ENCODE results near the gene JADE1. TPM values are rescaled to one million over a fixed set of nuclear protein-coding genes. Genes with fewer than 3 reads are reported as not detected.

JADE1 gene
- total and polyA plus RNA-seq, 9 of the 15 experiments (the other 6 are each of a cell fraction or from before 2014, with no cell fraction given) = 8.3 to 37.9 (median 24.4) TPM

- TF ChIP-seq, protein P1, sequence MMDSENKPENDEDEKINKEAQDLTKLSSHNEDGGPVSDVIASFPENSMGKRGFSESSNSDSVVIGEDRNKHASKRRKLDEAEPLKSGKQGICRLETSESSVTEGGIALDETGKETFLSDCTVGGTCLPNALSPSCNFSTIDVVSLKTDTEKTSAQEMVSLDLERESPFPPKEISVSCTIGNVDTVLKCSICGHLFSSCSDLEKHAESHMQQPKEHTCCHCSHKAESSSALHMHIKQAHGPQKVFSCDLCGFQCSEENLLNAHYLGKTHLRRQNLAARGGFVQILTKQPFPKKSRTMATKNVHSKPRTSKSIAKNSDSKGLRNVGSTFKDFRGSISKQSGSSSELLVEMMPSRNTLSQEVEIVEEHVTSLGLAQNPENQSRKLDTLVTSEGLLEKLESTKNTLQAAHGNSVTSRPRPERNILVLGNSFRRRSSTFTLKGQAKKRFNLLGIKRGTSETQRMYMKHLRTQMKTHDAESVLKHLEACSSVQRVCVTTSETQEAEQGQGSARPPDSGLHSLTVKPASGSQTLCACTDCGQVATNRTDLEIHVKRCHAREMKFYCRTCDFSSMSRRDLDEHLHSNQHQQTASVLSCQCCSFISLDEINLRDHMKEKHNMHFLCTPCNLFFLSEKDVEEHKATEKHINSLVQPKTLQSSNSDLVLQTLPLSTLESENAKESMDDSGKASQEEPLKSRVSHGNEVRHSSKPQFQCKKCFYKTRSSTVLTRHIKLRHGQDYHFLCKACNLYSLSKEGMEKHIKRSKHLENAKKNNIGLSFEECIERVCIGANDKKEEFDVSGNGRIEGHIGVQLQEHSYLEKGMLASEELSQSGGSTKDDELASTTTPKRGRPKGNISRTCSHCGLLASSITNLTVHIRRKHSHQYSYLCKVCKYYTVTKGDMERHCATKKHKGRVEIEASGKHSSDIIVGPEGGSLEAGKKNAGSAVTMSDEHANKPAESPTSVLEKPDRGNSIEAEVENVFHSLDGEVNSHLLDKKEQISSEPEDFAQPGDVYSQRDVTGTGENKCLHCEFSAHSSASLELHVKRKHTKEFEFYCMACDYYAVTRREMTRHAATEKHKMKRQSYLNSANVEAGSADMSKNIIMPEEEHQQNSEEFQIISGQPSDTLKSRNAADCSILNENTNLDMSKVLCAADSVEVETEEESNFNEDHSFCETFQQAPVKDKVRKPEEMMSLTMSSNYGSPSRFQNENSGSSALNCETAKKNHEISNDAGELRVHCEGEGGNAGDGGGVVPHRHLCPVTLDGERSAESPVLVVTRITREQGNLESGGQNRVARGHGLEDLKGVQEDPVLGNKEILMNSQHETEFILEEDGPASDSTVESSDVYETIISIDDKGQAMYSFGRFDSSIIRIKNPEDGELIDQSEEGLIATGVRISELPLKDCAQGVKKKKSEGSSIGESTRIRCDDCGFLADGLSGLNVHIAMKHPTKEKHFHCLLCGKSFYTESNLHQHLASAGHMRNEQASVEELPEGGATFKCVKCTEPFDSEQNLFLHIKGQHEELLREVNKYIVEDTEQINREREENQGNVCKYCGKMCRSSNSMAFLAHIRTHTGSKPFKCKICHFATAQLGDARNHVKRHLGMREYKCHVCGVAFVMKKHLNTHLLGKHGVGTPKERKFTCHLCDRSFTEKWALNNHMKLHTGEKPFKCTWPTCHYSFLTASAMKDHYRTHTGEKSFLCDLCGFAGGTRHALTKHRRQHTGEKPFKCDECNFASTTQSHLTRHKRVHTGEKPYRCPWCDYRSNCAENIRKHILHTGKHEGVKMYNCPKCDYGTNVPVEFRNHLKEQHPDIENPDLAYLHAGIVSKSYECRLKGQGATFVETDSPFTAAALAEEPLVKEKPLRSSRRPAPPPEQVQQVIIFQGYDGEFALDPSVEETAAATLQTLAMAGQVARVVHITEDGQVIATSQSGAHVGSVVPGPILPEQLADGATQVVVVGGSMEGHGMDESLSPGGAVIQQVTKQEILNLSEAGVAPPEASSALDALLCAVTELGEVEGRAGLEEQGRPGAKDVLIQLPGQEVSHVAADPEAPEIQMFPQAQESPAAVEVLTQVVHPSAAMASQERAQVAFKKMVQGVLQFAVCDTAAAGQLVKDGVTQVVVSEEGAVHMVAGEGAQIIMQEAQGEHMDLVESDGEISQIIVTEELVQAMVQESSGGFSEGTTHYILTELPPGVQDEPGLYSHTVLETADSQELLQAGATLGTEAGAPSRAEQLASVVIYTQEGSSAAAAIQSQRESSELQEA (IDR thresholded peaks at IDR 0.05; ENCODE audit: low read depth) = no peak
- TF ChIP-seq TARDBP (IDR thresholded peaks at IDR 0.05) (no peak), LCOR (CRISPR knock-in tag; IDR thresholded peaks at IDR 0.05) (0 out of 2 replicates have a peak, but pooled peaks have one; percentile 59), CREM (IDR thresholded peaks at IDR 0.05; ENCODE audit: low read depth) (0 out of 2 replicates have a peak, but pooled peaks have one; percentile 12), ZSCAN32 (CRISPR knock-in tag; IDR thresholded peaks at IDR 0.05) (no peak), ZNF444 (CRISPR knock-in tag; IDR thresholded peaks at IDR 0.05) (no peak)
- TF ChIP-seq, protein P2, sequence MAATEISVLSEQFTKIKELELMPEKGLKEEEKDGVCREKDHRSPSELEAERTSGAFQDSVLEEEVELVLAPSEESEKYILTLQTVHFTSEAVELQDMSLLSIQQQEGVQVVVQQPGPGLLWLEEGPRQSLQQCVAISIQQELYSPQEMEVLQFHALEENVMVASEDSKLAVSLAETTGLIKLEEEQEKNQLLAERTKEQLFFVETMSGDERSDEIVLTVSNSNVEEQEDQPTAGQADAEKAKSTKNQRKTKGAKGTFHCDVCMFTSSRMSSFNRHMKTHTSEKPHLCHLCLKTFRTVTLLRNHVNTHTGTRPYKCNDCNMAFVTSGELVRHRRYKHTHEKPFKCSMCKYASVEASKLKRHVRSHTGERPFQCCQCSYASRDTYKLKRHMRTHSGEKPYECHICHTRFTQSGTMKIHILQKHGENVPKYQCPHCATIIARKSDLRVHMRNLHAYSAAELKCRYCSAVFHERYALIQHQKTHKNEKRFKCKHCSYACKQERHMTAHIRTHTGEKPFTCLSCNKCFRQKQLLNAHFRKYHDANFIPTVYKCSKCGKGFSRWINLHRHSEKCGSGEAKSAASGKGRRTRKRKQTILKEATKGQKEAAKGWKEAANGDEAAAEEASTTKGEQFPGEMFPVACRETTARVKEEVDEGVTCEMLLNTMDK (IDR thresholded peaks at IDR 0.05; ENCODE audit: borderline replicate concordance, insufficient read depth, low read depth, low read length, poor library complexity, severe bottlenecking) = peak; percentile 64
- TF ChIP-seq, protein P3, sequence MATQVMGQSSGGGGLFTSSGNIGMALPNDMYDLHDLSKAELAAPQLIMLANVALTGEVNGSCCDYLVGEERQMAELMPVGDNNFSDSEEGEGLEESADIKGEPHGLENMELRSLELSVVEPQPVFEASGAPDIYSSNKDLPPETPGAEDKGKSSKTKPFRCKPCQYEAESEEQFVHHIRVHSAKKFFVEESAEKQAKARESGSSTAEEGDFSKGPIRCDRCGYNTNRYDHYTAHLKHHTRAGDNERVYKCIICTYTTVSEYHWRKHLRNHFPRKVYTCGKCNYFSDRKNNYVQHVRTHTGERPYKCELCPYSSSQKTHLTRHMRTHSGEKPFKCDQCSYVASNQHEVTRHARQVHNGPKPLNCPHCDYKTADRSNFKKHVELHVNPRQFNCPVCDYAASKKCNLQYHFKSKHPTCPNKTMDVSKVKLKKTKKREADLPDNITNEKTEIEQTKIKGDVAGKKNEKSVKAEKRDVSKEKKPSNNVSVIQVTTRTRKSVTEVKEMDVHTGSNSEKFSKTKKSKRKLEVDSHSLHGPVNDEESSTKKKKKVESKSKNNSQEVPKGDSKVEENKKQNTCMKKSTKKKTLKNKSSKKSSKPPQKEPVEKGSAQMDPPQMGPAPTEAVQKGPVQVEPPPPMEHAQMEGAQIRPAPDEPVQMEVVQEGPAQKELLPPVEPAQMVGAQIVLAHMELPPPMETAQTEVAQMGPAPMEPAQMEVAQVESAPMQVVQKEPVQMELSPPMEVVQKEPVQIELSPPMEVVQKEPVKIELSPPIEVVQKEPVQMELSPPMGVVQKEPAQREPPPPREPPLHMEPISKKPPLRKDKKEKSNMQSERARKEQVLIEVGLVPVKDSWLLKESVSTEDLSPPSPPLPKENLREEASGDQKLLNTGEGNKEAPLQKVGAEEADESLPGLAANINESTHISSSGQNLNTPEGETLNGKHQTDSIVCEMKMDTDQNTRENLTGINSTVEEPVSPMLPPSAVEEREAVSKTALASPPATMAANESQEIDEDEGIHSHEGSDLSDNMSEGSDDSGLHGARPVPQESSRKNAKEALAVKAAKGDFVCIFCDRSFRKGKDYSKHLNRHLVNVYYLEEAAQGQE (IDR thresholded peaks at IDR 0.05; ENCODE audit: borderline replicate concordance) = peak; percentile 62; the same call in 1 of the 2 replicates
- TF ChIP-seq, protein P3 (CRISPR knock-in tag; IDR thresholded peaks at IDR 0.05; ENCODE audit: low read depth) = no peak
Measured at GRCh38 chr4:128863312-128864075, 54.0 kb downstream of the JADE1 start (continued).

All from K562 (cell line).